Astrocyte of the cerebellum (primary cell): ENCODE results near the gene KRTAP10-3.

Source experiments
- DNase-seq: peaks from one replicate; pipeline ENCODE4 v3.0.0-alpha.2; 2011; ENCODE audit warnings: low read depth
- H3K4me3 ChIP-seq: 2 replicates; pipeline ENCODE4 v1.5.1; 2011; ENCODE audit warnings: mild to moderate bottlenecking, low read depth, low read length, moderate library complexity
- CTCF ChIP-seq: IDR thresholded peaks from 2 replicates; pipeline ENCODE4 v1.5.1; 2012; ENCODE audit warnings: low read length, low read depth, moderate library complexity, mild to moderate bottlenecking; ENCODE audit errors: missing control alignments
- in situ Hi-C: cut with HindIII; loops from 2 replicates; pipeline ENCODE4 v1.10.0; 2017; ENCODE audit warnings: low sequenced_read_pairs

Gene KRTAP10-3

DNA sequence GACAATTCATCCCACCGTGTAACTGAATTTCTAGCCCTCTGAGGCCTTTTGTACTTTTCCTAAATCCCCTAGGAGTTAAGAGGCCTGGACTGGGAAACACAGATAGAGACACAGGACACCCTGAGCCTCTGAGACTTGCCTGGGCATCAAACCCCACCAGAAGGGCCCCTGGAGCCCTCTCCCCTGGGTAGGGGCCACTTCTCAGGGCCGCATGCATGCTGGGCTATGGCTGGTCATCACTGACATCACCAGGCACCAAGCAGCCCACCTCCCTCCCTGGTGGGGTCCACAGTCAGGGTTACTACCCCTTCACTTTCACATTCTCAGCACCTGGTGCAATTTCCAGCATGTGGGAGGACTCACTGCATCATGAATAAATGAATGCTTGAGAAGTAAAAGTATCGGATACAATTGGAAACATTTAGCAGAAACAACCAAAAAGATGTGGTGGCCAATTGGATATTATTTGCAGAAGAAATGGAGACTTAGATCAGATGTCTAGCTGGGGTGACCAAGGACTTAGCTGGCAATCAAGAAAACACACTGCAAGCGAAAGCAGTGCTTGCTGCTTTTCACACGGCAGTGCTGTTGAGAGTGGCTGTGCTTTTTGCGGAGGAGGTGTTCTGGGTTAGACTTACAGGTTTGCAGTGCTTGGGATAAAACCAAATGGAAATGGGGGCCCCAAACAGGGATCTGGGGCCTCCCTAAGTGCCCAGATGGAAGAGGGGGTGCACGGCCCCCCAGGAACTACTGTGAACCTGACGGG lies 40.9 kb upstream of the KRTAP10-3 start:
- DNase-seq = no peak

GRCh38 chr21:44598061-44598460 lies 39.5 kb upstream of the KRTAP10-3 start:
- no peak overlapping the region for H3K4me3 ChIP-seq
- in situ Hi-C loops = no loop called here
- no peak for DNase-seq
- TF ChIP-seq CTCF = no peak

More for the DNA sequence above, 40.9 kb upstream of the KRTAP10-3 start:
- TF ChIP-seq CTCF = no peak
- in situ Hi-C loops = no loop called here
- H3K4me3 ChIP-seq = no peak overlapping the region

GRCh38 chr21:44596068-44596725 lies 37.6 kb upstream of the KRTAP10-3 start:
- no peak for DNase-seq
- H3K4me3 ChIP-seq = no peak overlapping the region
- TF ChIP-seq CTCF = no peak
- in situ Hi-C loops = no loop called here

- DNase-seq = no peak
- in situ Hi-C loops = no loop called here
- TF ChIP-seq CTCF = no peak
- H3K4me3 ChIP-seq = no peak overlapping the region
Observed at GRCh38 chr21:44595524-44595923, 36.9 kb upstream of the KRTAP10-3 start.

DNA sequence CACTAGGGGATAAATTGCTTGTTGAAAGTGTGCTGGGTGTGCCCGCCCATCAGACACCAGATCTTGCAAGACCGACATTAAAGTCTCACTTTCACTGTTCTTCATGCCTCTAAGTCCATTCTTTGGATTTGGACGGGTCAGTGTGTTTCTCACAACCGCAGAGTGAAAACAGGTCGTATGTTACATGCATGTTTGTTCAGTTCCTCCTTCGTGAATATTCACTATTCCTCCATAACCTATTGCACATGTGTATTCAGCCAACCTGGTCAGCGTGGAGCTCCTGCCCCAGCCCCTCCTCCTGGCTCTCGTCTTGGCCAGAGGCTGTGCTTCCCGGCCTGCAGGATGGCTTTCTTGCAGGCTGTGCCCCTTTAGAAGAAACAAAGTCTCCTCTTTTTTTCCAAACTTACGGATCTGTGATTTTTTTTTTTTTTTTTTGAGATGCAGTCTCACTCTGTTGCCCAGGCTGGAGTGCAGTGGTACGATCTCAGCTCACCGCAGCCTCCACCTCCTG lies 35.9 kb upstream of the KRTAP10-3 start:
- TF ChIP-seq CTCF = no peak
- H3K4me3 ChIP-seq = no peak overlapping the region
- in situ Hi-C loops = no loop called here
- DNase-seq = no peak

- in situ Hi-C loops = no loop called here
- no peak for TF ChIP-seq CTCF
- H3K4me3 ChIP-seq = no peak overlapping the region
- DNase-seq = no peak
Observed at GRCh38 chr21:44593598-44594405, 35.2 kb upstream of the KRTAP10-3 start.
